Stimulated activated naive CD4-positive, alpha-beta T cell (primary cell): ENCODE results near the gene TBC1D20.
"Not testable (repeated sequence)": the region's sequence is repeated elsewhere in the genome, so short reads cannot be mapped to it uniquely, and the experiment has no call there.

Source experiments
- DNase-seq, 6 experiments: peaks; one replicate each; lab custom pipeline; 2025; lab: John Stamatoyannopoulos, UW

TBC1D20 gene

DNA sequence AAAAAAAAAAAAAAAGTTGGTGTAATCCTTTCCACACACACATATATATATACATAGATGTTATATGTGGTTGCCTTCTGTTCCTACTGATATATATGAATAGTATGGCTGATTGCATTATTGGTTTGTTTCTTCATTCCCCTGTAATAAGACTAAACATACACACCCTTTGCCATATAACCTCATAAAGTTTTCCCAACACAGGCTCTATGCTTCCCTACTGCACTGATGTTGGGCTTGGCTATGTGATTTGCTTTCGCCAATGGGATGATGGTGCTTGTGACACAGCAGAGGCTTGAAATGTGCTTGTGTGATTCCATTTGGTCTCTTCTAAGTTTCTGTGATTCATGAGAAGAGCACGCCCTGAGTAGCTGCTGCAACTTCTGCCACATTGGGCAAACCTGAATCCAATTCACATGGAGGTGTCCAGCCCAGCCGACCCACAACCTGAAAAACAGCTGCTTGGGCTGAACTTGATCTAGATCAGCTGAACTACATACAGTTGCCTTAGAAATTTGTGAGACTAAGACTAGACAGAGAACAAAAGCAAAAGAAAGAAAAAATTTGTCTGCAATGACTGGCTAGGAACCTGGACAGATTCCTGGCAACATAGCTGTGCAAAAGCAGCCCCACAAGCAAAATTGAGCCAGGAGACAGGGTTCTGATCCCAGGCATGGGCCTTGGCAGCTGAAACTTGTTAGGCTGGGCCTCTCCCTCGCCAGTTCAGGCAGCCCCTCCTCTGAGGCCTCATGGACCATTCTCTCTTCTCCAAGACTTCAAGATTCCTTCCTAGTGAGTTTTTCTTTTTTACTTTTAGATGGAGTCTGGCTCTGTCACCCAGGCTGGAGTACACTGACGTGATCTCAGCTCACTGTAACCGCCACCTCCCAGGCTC, 13.4 kb upstream of the TBC1D20 start:
- no peak for DNase-seq

- DNase-seq, result no peak
Observed at GRCh38 chr20:474581-474980, 12.2 kb upstream of the TBC1D20 start.

- no peak for DNase-seq
Observed at GRCh38 chr20:472889-473292, 10.6 kb upstream of the TBC1D20 start.

DNA sequence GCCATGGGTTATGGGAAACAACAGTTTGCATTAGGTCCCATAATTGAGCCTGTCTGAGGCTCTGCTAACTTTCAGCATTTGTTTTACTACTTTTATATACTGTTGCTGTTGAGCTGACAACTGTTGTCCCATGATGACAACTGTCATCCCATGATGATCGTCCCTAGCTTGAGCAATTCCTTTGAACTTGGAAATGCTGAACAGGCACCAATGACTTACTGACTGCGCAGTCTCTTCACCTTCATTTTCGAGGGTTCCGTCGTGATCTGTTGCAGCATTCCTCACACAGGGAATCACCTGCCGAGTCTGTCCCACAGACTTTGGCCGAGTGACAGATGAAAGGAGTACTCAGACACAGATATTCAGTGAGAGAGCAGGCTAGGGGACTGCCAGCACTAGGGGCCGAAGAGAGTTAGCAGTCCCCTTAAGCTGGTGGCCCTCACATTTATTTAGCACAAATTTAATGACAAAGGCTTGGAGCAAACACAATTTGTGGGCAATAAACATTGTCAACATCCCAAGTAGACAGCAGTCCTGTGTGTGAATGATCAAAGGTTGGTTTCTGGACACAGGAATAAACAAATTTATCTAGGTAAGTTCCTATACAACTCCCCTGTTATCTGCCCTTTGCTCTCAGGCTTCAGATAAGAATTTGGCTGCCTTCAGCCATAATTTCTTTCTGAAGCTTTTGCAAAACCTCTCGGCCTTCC, 10.0 kb upstream of the TBC1D20 start:
- DNase-seq, result no peak

GRCh38 chr20:469746-470490, 7.6 kb upstream of the TBC1D20 start:
- no peak for DNase-seq

GRCh38 chr20:467755-468154, 5.4 kb upstream of the TBC1D20 start:
- DNase-seq, result no peak

- DNase-seq, result peak in 5 of 6 experiments; percentile 38 to 72 (median 55)
Observed at GRCh38 chr20:461254-462198, 807 bp downstream of the TBC1D20 start.

DNA sequence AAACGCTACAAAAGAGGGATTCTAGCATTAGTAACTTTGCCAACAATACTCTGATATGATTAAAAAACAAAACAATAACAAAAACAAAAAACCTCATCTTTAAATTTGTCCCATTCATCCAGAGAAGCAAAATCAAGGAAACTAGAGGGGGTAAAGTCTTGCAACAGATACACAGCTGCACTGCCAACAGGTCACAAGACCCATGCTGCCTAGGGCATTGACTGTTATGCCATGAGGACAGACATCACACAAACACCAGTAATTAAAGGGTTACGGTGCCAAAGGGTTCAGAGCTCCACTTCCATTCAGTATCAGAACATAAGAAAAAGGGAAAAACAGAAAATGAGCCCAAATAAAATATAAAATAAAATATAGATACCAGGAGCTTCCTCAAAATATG, 1.6 kb downstream of the TBC1D20 start:
- DNase-seq, result no peak

GRCh38 chr20:460180-460579, 2.2 kb downstream of the TBC1D20 start:
- no peak for DNase-seq

DNA sequence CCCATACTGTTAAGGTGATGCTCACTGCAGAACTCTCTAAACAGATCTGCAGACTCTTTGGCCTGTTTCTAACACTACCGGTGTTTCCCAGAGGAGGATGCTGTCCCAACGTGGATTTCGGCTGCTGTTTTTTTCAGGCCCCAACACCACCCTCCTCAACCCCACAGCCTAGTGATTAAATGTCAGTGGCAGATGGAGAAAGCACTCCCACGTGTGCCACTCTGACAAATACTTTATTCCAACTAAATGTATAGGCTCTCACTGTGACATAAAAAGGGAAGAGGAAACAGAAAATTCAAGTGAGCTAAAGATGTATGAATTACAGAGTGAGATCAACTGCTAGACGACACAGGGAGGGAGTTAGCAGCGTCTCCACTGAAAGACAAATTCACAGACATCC, 3.6 kb downstream of the TBC1D20 start:
- no peak for DNase-seq

DNA sequence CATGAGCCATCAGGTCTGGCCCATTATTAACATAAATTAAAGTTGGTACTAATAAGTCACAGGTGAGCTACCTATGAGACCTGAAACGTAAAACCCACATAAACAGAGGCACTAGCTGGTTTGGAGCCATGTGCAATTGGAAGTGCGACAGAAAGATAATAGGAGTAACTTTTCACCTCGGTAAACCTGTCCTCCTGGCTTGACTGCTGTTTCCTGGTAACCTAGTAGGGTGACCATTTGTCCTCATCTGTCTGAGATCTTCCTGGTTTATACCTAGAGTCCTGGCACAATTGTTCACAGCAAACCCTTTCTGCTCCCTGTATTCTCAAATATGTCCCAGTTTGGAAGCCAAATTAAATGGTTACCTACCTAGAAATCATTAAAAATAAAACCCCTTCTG, 7.4 kb downstream of the TBC1D20 start:
- no peak for DNase-seq

DNA sequence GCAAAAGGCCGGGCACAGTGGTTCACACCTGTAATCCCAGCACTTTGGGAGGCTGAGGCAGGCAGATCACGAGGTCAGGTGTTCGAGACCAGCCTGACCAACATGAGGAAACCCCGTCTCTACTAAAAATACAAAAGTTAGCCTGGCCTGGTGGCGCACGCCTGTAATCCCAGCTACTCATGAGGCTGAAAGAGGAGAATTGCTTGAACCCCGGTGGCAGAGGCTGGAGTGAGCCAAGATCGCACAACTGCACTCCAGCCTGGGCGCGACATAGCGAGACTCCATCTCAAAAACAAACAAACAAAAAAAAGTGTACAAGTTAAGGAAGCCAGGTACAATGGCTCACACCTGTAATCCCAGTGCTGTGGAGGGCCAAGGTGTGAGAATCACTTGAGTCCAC, 10.3 kb downstream of the TBC1D20 start:
- DNase-seq, result not testable (repeated sequence)

- no peak for DNase-seq
Observed at GRCh38 chr20:445514-446336, 16.6 kb downstream of the TBC1D20 start.

DNA sequence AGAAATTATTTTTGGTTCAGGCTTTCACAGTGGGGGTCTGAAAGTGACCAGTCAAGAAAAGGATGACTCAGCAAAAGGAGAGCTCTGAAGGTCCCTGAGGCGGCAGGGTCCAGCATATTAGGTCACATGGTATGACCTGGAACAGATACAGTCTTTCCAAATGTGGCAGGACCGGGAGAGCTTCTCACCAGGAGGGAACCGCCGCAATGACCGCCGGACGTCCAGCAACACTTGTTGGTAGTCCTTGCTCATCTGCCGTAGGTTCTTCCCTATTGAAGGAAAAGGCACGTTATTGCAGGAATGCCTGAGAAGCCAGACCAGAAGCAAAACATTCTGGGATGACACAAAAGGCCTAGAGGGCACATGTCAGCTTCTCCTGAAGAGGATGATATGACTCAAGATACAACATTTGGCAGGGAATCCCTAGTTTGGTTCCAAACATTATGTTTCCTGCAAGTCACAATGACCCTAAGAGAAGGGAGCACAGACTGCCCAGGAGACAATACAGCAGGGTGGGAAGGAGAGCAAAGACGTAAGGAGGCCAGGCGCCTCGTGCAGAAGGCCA, 17.4 kb downstream of the TBC1D20 start:
- no peak for DNase-seq

DNA sequence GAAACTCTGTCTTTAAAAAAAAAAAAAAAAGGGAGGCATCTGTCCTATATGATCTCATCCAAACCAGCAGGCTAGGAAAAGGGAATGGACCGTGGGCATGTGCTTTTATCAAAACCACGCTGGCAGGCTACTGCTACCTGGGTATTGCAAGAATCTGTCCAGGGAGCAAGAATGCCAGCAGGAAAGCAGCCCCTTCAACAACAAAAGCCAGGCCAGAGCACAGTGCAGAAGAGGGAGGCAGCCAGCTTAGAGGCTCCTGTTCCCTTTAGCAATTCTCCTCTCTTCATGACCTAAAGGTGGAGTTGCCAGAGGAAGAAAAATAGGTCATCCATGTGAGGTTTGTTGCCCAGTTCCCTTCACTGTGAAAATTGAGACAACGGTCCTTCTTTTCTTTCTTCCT, 18.2 kb downstream of the TBC1D20 start:
- no peak for DNase-seq

DNA sequence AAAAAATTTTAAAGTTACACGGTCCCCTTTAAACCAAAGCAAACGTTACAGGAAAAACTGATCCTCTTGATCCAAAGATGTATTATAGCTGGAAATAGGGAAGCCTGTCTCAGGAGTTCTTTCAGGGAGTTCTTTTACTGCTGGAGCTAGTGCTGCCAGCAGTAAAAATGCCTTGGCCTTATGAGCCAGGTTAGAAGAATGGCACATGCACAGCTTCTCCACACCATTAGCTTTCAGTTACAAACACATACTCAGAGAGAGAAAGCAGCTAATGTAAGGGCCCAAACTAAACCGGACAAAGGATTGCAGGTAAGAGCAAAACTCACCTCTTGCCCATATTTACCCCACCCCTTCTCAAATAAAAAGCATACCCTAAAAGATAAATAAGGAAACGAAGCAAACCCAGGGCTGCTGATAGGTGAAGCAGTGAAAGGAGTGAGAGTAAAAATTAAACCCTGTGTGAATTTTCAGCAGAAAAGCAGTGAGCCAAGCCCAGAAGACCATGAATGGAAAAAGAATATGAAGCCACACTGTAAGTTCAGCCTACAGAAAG, 19.0 kb downstream of the TBC1D20 start:
- DNase-seq, result no peak

GRCh38 chr20:440636-441035, 21.7 kb downstream of the TBC1D20 start:
- DNase-seq, result no peak

DNA sequence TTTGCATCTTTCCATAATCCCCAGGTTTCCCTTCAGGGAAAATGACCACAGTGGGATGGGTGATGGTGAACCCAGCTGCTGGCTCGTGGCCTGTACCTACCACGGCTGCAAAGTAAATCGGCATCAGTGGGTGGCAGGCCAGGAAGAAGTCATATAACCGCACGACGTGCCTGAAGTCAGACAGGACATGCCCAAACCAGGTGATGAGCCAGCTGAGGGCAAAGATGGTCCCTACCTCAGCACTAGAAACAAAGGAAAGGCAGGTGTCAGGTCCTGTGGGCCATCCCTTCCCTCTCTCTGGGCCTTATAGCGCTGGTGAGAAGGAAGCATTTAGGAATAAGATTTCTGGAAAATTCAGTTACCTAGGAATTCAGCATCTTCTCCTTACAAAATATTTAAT, 22.2 kb downstream of the TBC1D20 start:
- DNase-seq, result no peak

DNA sequence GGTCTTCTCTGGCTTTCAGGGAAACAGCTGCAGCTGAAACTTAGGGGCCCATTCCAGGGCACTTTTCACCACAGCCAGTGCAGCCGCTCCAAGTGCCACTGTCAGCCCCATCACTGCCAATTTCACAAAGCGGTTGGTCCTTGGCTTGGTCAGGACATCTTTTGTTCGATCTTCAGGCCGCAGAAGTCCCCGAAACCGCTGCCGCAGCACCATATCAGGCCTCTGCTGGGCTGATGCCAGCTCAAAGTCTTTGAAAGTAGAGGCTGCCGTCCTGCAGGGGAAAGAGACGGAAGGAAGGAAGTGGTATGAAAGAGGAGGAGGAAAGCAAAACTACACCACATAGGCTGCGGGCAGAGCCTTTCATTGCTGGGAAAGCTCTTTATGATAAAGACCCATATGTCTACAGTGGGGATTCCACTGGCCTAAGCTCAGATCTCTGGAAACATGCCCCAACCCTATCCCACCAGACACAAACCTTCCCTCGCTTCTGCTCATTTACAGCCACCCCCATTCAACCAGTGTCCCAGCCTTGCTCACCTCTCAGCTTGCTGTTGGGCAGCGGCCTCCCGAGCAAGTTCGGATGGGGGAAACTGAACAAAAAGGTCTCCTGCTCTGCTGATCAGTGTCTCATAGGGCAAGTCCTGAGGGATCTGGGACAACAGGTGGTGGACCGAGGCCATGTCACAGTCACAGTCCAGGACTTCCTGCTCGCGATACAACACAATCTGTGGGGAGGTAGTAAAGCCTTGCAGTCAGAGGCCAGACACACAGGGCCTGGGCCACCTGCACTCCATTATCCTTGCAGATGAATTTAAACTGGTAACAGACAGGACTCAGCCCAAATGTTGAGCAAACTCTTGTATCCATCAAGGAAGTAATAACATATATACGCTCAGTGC, 23.5 kb downstream of the TBC1D20 start:
- DNase-seq, result peak; percentile 19 to 72 (median 52)
